NCI-H446 treated with DMSO at 0.1 percent for 48 hours (cell line): ENCODE measurements around the gene KCMF1.
A peak's percentile ranks its signal among the peaks of the same experiment; 100 is the strongest.
"Not testable (repeated sequence)": the region's sequence is repeated elsewhere in the genome, so short reads cannot be mapped to it uniquely, and the experiment has no call there.

Experiments used
- DNase-seq: peaks from one replicate; lab custom pipeline; 2025; lab: John Stamatoyannopoulos, UW

KCMF1 gene

GRCh38 chr2:84970868-84971509 lies at the start of gene KCMF1:
KCMF1 (plus strand) TSS chr2:84971161; CDS start chr2:84971452, 291 bp downstream.
- DNase-seq = peak; percentile 28

GRCh38 chr2:84923009-84923408 lies 48.0 kb upstream of the KCMF1 start:
- no peak for DNase-seq

GRCh38 chr2:84924173-84925106 lies 46.5 kb upstream of the KCMF1 start:
- no peak for DNase-seq

- DNase-seq = no peak
These were observed 45.6 kb upstream of the KCMF1 start for GRCh38 chr2:84925336-84925723.

GRCh38 chr2:84925724-84926376 lies 45.1 kb upstream of the KCMF1 start:
- DNase-seq = peak; percentile 44

GRCh38 chr2:84927275-84927627 lies 43.7 kb upstream of the KCMF1 start:
- no peak for DNase-seq

GRCh38 chr2:84931384-84931821 lies 39.6 kb upstream of the KCMF1 start:
- DNase-seq = no peak

- DNase-seq = no peak
These were observed 32.6 kb upstream of the KCMF1 start for GRCh38 chr2:84938194-84938879.

- DNase-seq = no peak
These were observed 31.4 kb upstream of the KCMF1 start for GRCh38 chr2:84939426-84940087.

GRCh38 chr2:84940088-84940470 lies 30.9 kb upstream of the KCMF1 start:
- no peak for DNase-seq

- DNase-seq = no peak
These were observed 30.0 kb upstream of the KCMF1 start for GRCh38 chr2:84940831-84941412.

GRCh38 chr2:84942166-84942565 lies 28.8 kb upstream of the KCMF1 start:
- no peak for DNase-seq

GRCh38 chr2:84942964-84943421 lies 28.0 kb upstream of the KCMF1 start:
- no peak for DNase-seq

GRCh38 chr2:84944295-84944909 lies 26.6 kb upstream of the KCMF1 start:
- no peak for DNase-seq

GRCh38 chr2:84945838-84946203 lies 25.1 kb upstream of the KCMF1 start:
- DNase-seq = not testable (repeated sequence)

- no peak for DNase-seq
These were observed 24.6 kb upstream of the KCMF1 start for GRCh38 chr2:84946204-84947009.

- DNase-seq = no peak
These were observed 23.9 kb upstream of the KCMF1 start for GRCh38 chr2:84947010-84947593.

GRCh38 chr2:84953535-84953934 lies 17.4 kb upstream of the KCMF1 start:
- no peak for DNase-seq

- no peak for DNase-seq
These were observed 16.6 kb upstream of the KCMF1 start for GRCh38 chr2:84954329-84954728.
